HCT116 (cell line): ENCODE results near the gene KLK1. TPM values are rescaled to one million over a fixed set of nuclear protein-coding genes. Genes with fewer than 3 reads are reported as not detected.

ENCODE experiments used
- ATAC-seq: fragments of 200-7000 bp; cut with Tn5 transposase; 2 replicates; pipeline ENCODE4 v1.9.1; 2020; ENCODE audit warnings: mild to moderate bottlenecking, moderate library complexity
- BruUV-seq: library from RNA; stranded (reverse); fragments of 400-500 nt; replicated peaks from 2 replicates; lab custom pipeline; 2021; lab: Mats Ljungman, UMichigan
- CTCF ChIA-PET: fragments of 300-600 bp; sonication (Branson Sonifier 250); formaldehyde crosslinking; loops from one replicate; lab custom pipeline; 2021; ENCODE audit warnings: antibody characterized with exemption; lab: Charles Lee
- POLR2A ChIA-PET: fragments of 300-600, 350-600 bp; sonication (Branson Sonifier 250); formaldehyde crosslinking; loops from one replicate; lab custom pipeline; 2021; ENCODE audit warnings: antibody characterized with exemption; lab: Charles Lee
- RAD21 ChIA-PET, 2 experiments: fragments of 300-600 bp; sonication (Branson Sonifier 250); formaldehyde crosslinking; loops; one replicate each; lab custom pipeline; 2023; ENCODE audit warnings: low total read pairs in 2 of 2; ENCODE audit not compliant: uncharacterized antibody in 2 of 2, unreplicated experiment in 2 of 2, low non-redundant PET in 1 of 2; lab: Charles Lee
- DNase-seq: peaks from one replicate; pipeline ENCODE4 v3.0.0-alpha.2; 2010; ENCODE audit warnings: low read depth, low spot score
- H2AFZ ChIP-seq: fragments of 200-600 bp; shearing (Covaris generic), sonication (generic); 2 replicates; pipeline ENCODE4 v1.6.1; 2017; ENCODE audit warnings: low read depth, mixed run types, mixed read lengths, antibody characterized with exemption, low read length; ENCODE audit not compliant: poor library complexity, severe bottlenecking
- H3K27ac ChIP-seq: 2 replicates; pipeline ENCODE4 v1.5.1; 2012; ENCODE audit warnings: low read depth, low read length
- H3K27me3 ChIP-seq: fragments of 200-600 bp; sonication (generic); 2 replicates; pipeline ENCODE4 v1.6.1; 2016; ENCODE audit warnings: mixed run types, low read length, mixed read lengths; ENCODE audit not compliant: insufficient read depth
- H3K36me3 ChIP-seq, 2 experiments: fragments of 200-500 bp in 1 of 2; fragments of 200-600 bp in 1 of 2; sonication (Bioruptor generic) in 1 of 2; sonication (generic) in 1 of 2; 2 replicates each; pipeline versions ENCODE4 v1.5.1 to v1.6.1; 2014 to 2016; ENCODE audit warnings: low read length in 2 of 2, inconsistent platforms in 1 of 2, mixed read lengths in 1 of 2, mixed run types in 1 of 2; ENCODE audit not compliant: insufficient read depth in 2 of 2, control insufficient read depth in 1 of 2
- H3K4me1 ChIP-seq, 2 experiments: fragments of 200-600 bp in 1 of 2; sonication (generic) in 1 of 2; 2 replicates each; pipeline versions ENCODE4 v1.5.1 to v1.6.1; 2012 to 2017; ENCODE audit warnings: low read length in 2 of 2, inconsistent platforms in 1 of 2, mild to moderate bottlenecking in 1 of 2, mixed read lengths in 1 of 2, mixed run types in 1 of 2, moderate library complexity in 1 of 2; ENCODE audit not compliant: insufficient read depth in 2 of 2, control insufficient read depth in 1 of 2
- H3K4me2 ChIP-seq: fragments of 200-600 bp; sonication (generic); 2 replicates; pipeline ENCODE4 v1.6.1; 2017; ENCODE audit warnings: mixed run types, low read length, mixed read lengths
- H3K4me3 ChIP-seq, 2 experiments: fragments of 200-600 bp in 1 of 2; sonication (generic) in 1 of 2; replicated peaks in 1 of 2; 2 replicates each; pipeline ENCODE4 v1.5.1; 2011 to 2016; ENCODE audit warnings: low read length in 2 of 2, control low read depth in 1 of 2, low read depth in 1 of 2, mild to moderate bottlenecking in 1 of 2, mixed read lengths in 1 of 2, mixed run types in 1 of 2
- H3K79me2 ChIP-seq: fragments of 200-600 bp; sonication (generic); 2 replicates; pipeline ENCODE4 v1.6.1; 2017; ENCODE audit warnings: mild to moderate bottlenecking, mixed run types, low read length, moderate library complexity, mixed read lengths; ENCODE audit not compliant: insufficient read depth
- H3K9ac ChIP-seq: fragments of 200-600 bp; sonication (generic); 2 replicates; pipeline ENCODE4 v1.6.1; 2016; ENCODE audit warnings: low read length, mixed read lengths
- H3K9me2 ChIP-seq: fragments of 200-600 bp; sonication (generic), shearing (Covaris generic); 2 replicates; pipeline ENCODE4 v1.6.1; 2017; ENCODE audit warnings: mixed run types, mild to moderate bottlenecking, moderate library complexity; ENCODE audit not compliant: insufficient read depth
- H3K9me3 ChIP-seq, 2 experiments: fragments of 200-500 bp in 1 of 2; fragments of 200-600 bp in 1 of 2; sonication (Bioruptor generic) in 1 of 2; sonication (generic) in 1 of 2; 2 replicates each; pipeline ENCODE4 v1.6.1; 2014 to 2017; ENCODE audit warnings: low read length in 2 of 2, mixed read lengths in 2 of 2, inconsistent platforms in 1 of 2, low read depth in 1 of 2, mild to moderate bottlenecking in 1 of 2, mixed run types in 1 of 2, moderate library complexity in 1 of 2; ENCODE audit not compliant: control insufficient read depth in 1 of 2, insufficient read depth in 1 of 2
- H4K20me1 ChIP-seq: fragments of 200-600 bp; sonication (generic), shearing (Covaris generic); 2 replicates; pipeline ENCODE4 v1.6.1; 2017; ENCODE audit warnings: mixed run types, mild to moderate bottlenecking, moderate library complexity; ENCODE audit not compliant: insufficient read depth
- EZH2 ChIP-seq: fragments of 200-600 bp; sonication (generic); IDR thresholded peaks from 2 replicates; pipeline ENCODE4 v1.6.1; 2017; ENCODE audit warnings: antibody characterized with exemption, mixed run types
- RAD21 ChIP-seq: IDR thresholded peaks from 2 replicates; pipeline ENCODE4 v1.6.1; 2012; ENCODE audit warnings: low read depth, mild to moderate bottlenecking
- SIN3A ChIP-seq: IDR thresholded peaks from 2 replicates; pipeline ENCODE4 v1.6.1; 2012; ENCODE audit warnings: low read depth
- YY1 ChIP-seq: IDR thresholded peaks from 2 replicates; pipeline ENCODE4 v1.6.1; 2011; ENCODE audit warnings: low read length, low read depth, moderate library complexity, mild to moderate bottlenecking; ENCODE audit not compliant: insufficient replicate concordance; ENCODE audit errors: extremely low read depth
- ZNF274 ChIP-seq: fragments of 200-500 bp; sonication (Bioruptor generic); IDR thresholded peaks from 2 replicates; pipeline ENCODE4 v1.6.1; 2014; ENCODE audit warnings: mild to moderate bottlenecking, low read depth, low read length, inconsistent platforms
- intact Hi-C: fragments of 100-400 bp; cut with micrococcal nuclease; formaldehyde crosslinking; loops from 2 replicates; pipeline ENCODE4 v1.10.0; 2022
- total RNA-seq: library from RNA; stranded (reverse); gene quantifications from one replicate; pipeline ENCODE4 v1.2.1, GENCODE V29; 2021; ENCODE audit not compliant: unreplicated experiment
- TF ChIP-seq, protein P1 (sequence below): IDR thresholded peaks from 2 replicates; pipeline ENCODE4 v1.6.1; 2012

KLK1 gene
- total RNA-seq, 1 experiment from 2014 or later = 3.3 TPM

GRCh38 chr19:50793558-50794065 lies 30.0 kb downstream of the KLK1 start:
- intact Hi-C loops = loop anchor here (1.0 to 5.0 kb wide), 2 partner anchors 129 to 299 kb away; no protein-coding TSS in a partner anchor
- ChIA-PET POLR2A (no interaction called here), CTCF (interaction anchor here (0.8 to 1.7 kb wide), 2 partner anchors 10 to 129 kb away, joined by 4 to 8 read pairs; no protein-coding TSS in a partner anchor), RAD21 (no interaction called here)
- no TSS peak for BruUV-seq
- TF ChIP-seq EZH2 = no peak
- TF ChIP-seq RAD21 = no peak
- no peak for TF ChIP-seq YY1
- TF ChIP-seq SIN3A = no peak
- TF ChIP-seq ZNF274 = no peak
- TF ChIP-seq, protein P1, sequence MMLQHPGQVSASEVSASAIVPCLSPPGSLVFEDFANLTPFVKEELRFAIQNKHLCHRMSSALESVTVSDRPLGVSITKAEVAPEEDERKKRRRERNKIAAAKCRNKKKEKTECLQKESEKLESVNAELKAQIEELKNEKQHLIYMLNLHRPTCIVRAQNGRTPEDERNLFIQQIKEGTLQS = no peak
- Histone ChIP-seq H4K20me1 (peaks cover 24% of the 10 kb centered on the region; the same call in 1 of the 2 replicates), H3K27ac (no peak overlapping the region; the same call in 1 of the 2 replicates), H3K9me2 (no peaks in the 10 kb centered on the region), H3K4me1 (peaks cover 11 to 31% of the 10 kb centered on the region in 2 experiments; a peak in 3 of 4 replicates), H3K79me2 (peaks cover 13% of the 10 kb centered on the region; the same call in 1 of the 2 replicates), H3K9ac (no peak overlapping the region), H3K9me3 (no peaks in the 10 kb centered on the region), H2AFZ (no peak overlapping the region), H3K27me3 (no peaks in the 10 kb centered on the region), H3K4me2 (no peak overlapping the region), H3K4me3 (no peak overlapping the region), H3K36me3 (peaks cover 13 to 16% of the 10 kb centered on the region in 2 experiments; a peak in 3 of 4 replicates)
- ATAC-seq (no peak), DNase-seq (no peak)
